SK-N-SH treated with all-trans-retinoic acid at 6 μM for 48 hours (cell line): ENCODE data around the gene PCNT.

ENCODE experiments used
- ATAC-seq: fragments of 200-7000 bp; cut with Tn5 transposase; 3 replicates; pipeline ENCODE4 v1.9.1; 2020; ENCODE audit warnings: mild to moderate bottlenecking, moderate library complexity
- ARNTL ChIP-seq: fragments of 450-650 bp; formaldehyde crosslinking; IDR thresholded peaks from 2 replicates; pipeline ENCODE4 v1.5.0; 2020; ENCODE audit warnings: low read depth, mild to moderate bottlenecking, moderate library complexity, borderline replicate concordance
- BACH2 ChIP-seq: fragments of 250-450 bp; sonication (Bioruptor Pico); IDR thresholded peaks from 2 replicates; pipeline ENCODE4 v1.9.0; 2021; ENCODE audit warnings: mild to moderate bottlenecking, borderline replicate concordance
- ESRRG ChIP-seq: fragments of 250-450 bp; sonication (Bioruptor Pico); IDR thresholded peaks from 2 replicates; pipeline ENCODE4 v1.6.1; 2021; ENCODE audit warnings: mild to moderate bottlenecking
- GLIS3 ChIP-seq: fragments of 250-450 bp; sonication (Bioruptor Pico); IDR thresholded peaks from 2 replicates; pipeline ENCODE4 v1.5.0; 2020; ENCODE audit warnings: mild to moderate bottlenecking, moderate library complexity
- OSR1 ChIP-seq: fragments of 250-450 bp; sonication (Bioruptor Pico); IDR thresholded peaks from 2 replicates; pipeline ENCODE4 v1.8.0; 2022; ENCODE audit warnings: moderate library complexity, mild to moderate bottlenecking, inconsistent platforms
- PPARA ChIP-seq: fragments of 250-450 bp; sonication (Bioruptor Pico); IDR thresholded peaks from 2 replicates; pipeline ENCODE4 v1.5.0; 2020; ENCODE audit warnings: mild to moderate bottlenecking, borderline replicate concordance
- RARB ChIP-seq: fragments of 250-450 bp; sonication (Bioruptor Pico); IDR thresholded peaks from 2 replicates; pipeline ENCODE4 v1.8.0; 2021; ENCODE audit warnings: mild to moderate bottlenecking, moderate library complexity
- SNAI2 ChIP-seq: fragments of 250-450 bp; sonication (Bioruptor Pico); IDR thresholded peaks from 2 replicates; pipeline ENCODE4 v1.5.0; 2020; ENCODE audit warnings: mild to moderate bottlenecking, moderate library complexity
- TOX ChIP-seq: fragments of 250-450 bp; sonication (Bioruptor Pico); IDR thresholded peaks from 2 replicates; pipeline ENCODE4 v1.8.0; 2021; ENCODE audit warnings: mild to moderate bottlenecking, moderate library complexity, borderline replicate concordance
- ZC3H10 ChIP-seq: fragments of 250-450 bp; sonication (Bioruptor Pico); IDR thresholded peaks from 2 replicates; pipeline ENCODE4 v1.5.1; 2021; ENCODE audit warnings: mild to moderate bottlenecking, moderate library complexity
- ZFP30 ChIP-seq: fragments of 450-650 bp; formaldehyde crosslinking; IDR thresholded peaks from 2 replicates; pipeline ENCODE4 v1.5.0; 2022; ENCODE audit warnings: mild to moderate bottlenecking, moderate library complexity
- ZNF565 ChIP-seq: fragments of 450-650 bp; formaldehyde crosslinking; conservative IDR thresholded peaks from 2 replicates; pipeline ENCODE4 v1.5.0; 2020; ENCODE audit warnings: low read depth, mild to moderate bottlenecking, moderate library complexity
- ZNF70 ChIP-seq: fragments of 450-650 bp; formaldehyde crosslinking; IDR thresholded peaks from 2 replicates; pipeline ENCODE4 v1.5.0; 2020; ENCODE audit warnings: mild to moderate bottlenecking, moderate library complexity
- ZNF8 ChIP-seq: fragments of 450-650 bp; formaldehyde crosslinking; IDR thresholded peaks from 2 replicates; pipeline ENCODE4 v1.5.0; 2020; ENCODE audit warnings: mild to moderate bottlenecking, moderate library complexity
- TF ChIP-seq, protein P1 (sequence below): fragments of 250-450 bp; sonication (Bioruptor Pico); IDR thresholded peaks from 2 replicates; pipeline ENCODE4 v1.5.1; 2020; ENCODE audit warnings: low read depth, mild to moderate bottlenecking, moderate library complexity
- TF ChIP-seq, protein P2 (sequence below): fragments of 250-450 bp; sonication (Bioruptor Pico); IDR thresholded peaks from 2 replicates; pipeline ENCODE4 v1.5.1; 2021; ENCODE audit warnings: mild to moderate bottlenecking, moderate library complexity
- TF ChIP-seq, protein P3 (sequence below): fragments of 250-450 bp; sonication (Bioruptor Pico); IDR thresholded peaks from 2 replicates; pipeline ENCODE4 v1.8.0; 2021; ENCODE audit warnings: low read depth, mild to moderate bottlenecking, moderate library complexity, borderline replicate concordance
- TF ChIP-seq, protein P4 (sequence below): fragments of 250-450 bp; sonication (Bioruptor Pico); IDR thresholded peaks from 2 replicates; pipeline ENCODE4 v1.5.0; 2020; ENCODE audit warnings: mild to moderate bottlenecking, moderate library complexity

PCNT gene

DNA sequence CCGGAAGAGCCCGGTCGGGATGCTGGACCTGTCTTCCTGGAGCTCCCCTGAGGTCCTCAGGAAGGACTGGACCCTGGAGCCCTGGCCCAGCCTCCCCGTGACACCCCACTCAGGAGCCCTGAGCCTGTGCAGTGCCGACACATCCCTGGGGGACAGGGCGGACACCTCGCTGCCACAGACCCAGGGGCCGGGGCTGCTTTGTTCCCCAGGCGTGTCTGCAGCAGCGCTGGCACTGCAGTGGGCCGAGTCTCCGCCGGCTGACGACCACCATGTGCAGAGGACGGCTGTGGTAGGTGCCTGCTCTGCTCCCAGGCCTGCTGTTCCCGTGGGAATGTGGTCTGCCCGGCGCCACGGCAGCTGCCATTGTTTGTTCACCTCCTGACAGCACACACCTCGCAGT lies 92.6 kb downstream of the PCNT start (continued):
- TF ChIP-seq, protein P1, sequence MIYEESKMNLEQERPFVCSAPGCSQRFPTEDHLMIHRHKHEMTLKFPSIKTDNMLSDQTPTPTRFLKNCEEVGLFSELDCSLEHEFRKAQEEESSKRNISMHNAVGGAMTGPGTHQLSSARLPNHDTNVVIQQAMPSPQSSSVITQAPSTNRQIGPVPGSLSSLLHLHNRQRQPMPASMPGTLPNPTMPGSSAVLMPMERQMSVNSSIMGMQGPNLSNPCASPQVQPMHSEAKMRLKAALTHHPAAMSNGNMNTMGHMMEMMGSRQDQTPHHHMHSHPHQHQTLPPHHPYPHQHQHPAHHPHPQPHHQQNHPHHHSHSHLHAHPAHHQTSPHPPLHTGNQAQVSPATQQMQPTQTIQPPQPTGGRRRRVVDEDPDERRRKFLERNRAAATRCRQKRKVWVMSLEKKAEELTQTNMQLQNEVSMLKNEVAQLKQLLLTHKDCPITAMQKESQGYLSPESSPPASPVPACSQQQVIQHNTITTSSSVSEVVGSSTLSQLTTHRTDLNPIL (CRISPR knock-in tag), result no peak
- TF ChIP-seq ZC3H10 (CRISPR knock-in tag), result no peak
- TF ChIP-seq, protein P2, sequence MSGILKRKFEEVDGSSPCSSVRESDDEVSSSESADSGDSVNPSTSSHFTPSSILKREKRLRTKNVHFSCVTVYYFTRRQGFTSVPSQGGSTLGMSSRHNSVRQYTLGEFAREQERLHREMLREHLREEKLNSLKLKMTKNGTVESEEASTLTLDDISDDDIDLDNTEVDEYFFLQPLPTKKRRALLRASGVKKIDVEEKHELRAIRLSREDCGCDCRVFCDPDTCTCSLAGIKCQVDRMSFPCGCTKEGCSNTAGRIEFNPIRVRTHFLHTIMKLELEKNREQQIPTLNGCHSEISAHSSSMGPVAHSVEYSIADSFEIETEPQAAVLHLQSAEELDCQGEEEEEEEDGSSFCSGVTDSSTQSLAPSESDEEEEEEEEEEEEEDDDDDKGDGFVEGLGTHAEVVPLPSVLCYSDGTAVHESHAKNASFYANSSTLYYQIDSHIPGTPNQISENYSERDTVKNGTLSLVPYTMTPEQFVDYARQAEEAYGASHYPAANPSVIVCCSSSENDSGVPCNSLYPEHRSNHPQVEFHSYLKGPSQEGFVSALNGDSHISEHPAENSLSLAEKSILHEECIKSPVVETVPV, result no peak

DNA sequence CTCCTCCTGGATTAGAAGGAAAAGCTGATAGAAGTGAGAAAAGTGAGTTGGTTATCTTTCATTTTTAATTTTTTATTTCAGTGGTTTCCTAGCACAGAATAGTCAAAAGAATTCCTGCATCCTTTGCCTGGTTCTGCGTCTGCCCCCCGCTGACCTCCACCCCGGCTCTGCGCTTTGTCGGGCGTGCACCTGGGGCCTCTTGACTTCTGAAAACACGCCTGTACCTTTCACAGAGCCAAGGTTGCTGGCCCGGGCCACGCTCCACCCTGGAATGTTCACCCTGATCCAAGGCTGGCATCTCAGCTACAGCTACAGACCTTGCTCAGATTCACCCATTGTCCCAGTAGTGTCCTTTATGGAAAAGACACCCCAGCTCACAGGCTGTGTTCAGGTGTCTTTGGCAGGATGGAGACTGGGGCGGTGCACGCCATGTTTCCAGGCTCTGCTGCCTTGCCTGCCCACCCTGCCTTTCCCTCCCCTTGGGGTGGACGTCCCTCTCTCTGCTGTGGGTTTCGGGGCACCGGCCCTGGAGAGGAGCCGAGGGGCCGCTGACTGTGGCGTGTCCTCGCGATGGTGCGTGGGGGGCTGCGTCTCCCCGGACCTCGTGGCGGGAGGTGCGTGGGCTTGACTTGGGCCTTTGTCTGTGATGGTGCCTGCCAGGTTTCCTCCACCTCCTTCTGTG lies 94.5 kb downstream of the PCNT start:
- ATAC-seq, result no peak
- TF ChIP-seq, protein P3, sequence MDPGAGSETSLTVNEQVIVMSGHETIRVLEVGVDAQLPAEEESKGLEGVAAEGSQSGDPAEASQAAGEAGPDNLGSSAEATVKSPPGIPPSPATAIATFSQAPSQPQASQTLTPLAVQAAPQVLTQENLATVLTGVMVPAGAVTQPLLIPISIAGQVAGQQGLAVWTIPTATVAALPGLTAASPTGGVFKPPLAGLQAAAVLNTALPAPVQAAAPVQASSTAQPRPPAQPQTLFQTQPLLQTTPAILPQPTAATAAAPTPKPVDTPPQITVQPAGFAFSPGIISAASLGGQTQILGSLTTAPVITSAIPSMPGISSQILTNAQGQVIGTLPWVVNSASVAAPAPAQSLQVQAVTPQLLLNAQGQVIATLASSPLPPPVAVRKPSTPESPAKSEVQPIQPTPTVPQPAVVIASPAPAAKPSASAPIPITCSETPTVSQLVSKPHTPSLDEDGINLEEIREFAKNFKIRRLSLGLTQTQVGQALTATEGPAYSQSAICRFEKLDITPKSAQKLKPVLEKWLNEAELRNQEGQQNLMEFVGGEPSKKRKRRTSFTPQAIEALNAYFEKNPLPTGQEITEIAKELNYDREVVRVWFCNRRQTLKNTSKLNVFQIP (CRISPR knock-in tag), result no peak
- TF ChIP-seq ZFP30 (CRISPR knock-in tag), result no peak
- TF ChIP-seq, protein P1 (CRISPR knock-in tag), result no peak
- TF ChIP-seq ZNF70 (CRISPR knock-in tag), result no peak
- no peak for TF ChIP-seq ZNF565 (CRISPR knock-in tag)
- no peak for TF ChIP-seq RARB (CRISPR knock-in tag)
- no peak for TF ChIP-seq BACH2 (CRISPR knock-in tag)
- no peak for TF ChIP-seq GLIS3 (CRISPR knock-in tag)
- no peak for TF ChIP-seq SNAI2
- no peak for TF ChIP-seq TOX
- no peak for TF ChIP-seq ARNTL (CRISPR knock-in tag)
- TF ChIP-seq, protein P2, result no peak
- TF ChIP-seq, protein P4, sequence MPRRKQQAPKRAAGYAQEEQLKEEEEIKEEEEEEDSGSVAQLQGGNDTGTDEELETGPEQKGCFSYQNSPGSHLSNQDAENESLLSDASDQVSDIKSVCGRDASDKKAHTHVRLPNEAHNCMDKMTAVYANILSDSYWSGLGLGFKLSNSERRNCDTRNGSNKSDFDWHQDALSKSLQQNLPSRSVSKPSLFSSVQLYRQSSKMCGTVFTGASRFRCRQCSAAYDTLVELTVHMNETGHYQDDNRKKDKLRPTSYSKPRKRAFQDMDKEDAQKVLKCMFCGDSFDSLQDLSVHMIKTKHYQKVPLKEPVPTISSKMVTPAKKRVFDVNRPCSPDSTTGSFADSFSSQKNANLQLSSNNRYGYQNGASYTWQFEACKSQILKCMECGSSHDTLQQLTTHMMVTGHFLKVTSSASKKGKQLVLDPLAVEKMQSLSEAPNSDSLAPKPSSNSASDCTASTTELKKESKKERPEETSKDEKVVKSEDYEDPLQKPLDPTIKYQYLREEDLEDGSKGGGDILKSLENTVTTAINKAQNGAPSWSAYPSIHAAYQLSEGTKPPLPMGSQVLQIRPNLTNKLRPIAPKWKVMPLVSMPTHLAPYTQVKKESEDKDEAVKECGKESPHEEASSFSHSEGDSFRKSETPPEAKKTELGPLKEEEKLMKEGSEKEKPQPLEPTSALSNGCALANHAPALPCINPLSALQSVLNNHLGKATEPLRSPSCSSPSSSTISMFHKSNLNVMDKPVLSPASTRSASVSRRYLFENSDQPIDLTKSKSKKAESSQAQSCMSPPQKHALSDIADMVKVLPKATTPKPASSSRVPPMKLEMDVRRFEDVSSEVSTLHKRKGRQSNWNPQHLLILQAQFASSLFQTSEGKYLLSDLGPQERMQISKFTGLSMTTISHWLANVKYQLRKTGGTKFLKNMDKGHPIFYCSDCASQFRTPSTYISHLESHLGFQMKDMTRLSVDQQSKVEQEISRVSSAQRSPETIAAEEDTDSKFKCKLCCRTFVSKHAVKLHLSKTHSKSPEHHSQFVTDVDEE (CRISPR knock-in tag), result no peak
- TF ChIP-seq ZNF8 (CRISPR knock-in tag), result no peak
- TF ChIP-seq OSR1 (CRISPR knock-in tag), result no peak
- TF ChIP-seq ESRRG (CRISPR knock-in tag), result no peak

DNA sequence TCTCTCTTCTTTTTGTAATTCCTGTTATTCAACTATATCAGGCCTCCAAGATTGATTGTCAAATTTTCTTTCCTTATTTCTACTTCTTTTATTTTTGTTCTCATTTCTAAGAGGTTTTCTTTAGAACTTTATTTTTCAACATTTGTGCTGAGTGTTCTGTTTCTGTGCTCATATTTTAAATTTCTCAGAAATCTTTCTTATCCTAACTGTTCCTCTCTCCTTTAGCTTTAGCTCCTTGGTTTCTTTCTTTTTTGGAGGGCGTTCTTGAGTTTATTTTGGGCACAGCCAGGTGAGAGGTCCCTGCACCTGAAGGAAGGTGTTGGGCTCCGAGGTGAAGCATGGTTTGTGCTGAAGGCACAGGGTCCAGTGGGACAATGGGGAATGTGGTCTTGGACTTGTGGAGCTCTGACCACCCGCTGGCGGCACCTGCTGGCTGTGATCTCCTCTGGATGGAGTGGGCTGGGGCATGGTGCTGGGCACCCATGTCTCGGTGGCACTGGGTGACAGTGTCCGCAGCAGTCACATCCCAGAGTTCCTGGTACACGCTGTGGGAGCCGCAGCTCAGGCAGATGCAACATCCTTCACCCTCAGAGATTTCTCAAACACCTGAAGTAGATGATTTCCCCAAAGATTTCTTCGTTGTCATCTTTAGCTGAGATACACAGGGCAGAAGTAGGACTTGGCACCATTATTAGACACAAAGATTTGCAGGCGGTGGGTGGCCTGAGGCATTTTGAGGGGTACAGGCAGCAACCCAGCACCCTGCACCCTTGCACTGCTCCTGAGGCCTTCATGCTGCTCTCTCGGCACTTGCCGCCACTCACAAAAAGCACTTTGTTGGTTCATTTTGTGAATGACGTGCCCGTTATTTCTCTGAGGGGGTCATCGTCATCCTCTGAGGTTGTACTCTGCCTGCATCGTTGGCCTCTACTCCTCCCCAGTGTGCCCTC lies 96.6 kb downstream of the PCNT start:
- ATAC-seq, result no peak
- TF ChIP-seq, protein P4 (CRISPR knock-in tag), result no peak
- TF ChIP-seq ZNF8 (CRISPR knock-in tag), result no peak
- TF ChIP-seq SNAI2, result no peak
- TF ChIP-seq, protein P3 (CRISPR knock-in tag), result no peak
- TF ChIP-seq PPARA (CRISPR knock-in tag), result no peak
- no peak for TF ChIP-seq ZNF70 (CRISPR knock-in tag)
- no peak for TF ChIP-seq ESRRG (CRISPR knock-in tag)
- TF ChIP-seq, protein P1 (CRISPR knock-in tag), result no peak
